Stimulated activated CD4-positive, alpha-beta T cell treated with anti-CD3 and anti-CD28 coated beads, Interleukin-4, amount 100 ng/mL, for 1 hour (primary cell): ENCODE measurements around the gene KLHL8.

Experiments used
- DNase-seq: peaks from one replicate; pipeline ENCODE4 v3.0.0-alpha.2; 2020

KLHL8 gene

DNA sequence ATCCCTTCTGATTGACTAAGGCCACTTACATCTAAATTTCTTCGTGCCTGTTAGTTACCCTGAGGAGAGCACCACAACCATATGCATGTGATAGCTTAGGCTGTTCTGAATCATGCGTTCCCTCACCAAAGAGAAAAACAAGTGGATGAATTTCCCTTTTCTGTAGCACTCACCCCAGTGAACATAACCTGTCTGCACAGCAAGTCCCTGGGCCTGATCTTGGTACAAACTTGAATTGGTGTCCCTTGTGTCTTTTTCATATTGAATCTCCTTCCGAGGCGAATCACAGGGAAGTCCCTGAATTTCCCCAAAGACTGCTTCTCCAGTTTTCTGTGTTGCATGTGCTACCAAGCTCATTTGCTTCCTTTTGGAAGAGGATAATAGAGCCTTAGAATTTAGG lies 100.4 kb downstream of the KLHL8 start:
- DNase-seq = no peak

DNA sequence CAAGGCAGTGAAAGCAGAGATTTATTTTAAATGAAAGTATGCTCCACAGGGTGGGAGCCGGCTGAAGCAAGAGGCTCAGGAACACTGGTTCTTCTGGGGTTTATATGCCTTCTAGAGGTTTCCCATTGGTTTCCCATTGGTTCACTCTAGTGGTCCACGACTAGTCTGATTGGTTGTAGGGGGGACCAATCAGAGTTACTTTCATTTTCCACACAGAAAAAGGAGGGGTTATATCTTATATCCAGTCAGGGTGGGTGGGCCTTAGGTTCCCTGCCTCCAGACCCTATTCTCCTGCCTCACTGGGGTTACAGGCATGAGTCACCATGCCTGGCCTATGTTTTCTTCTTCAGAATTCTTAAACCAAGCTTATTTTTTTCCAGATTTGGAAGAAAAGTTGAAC lies 101.6 kb downstream of the KLHL8 start:
- no peak for DNase-seq

DNA sequence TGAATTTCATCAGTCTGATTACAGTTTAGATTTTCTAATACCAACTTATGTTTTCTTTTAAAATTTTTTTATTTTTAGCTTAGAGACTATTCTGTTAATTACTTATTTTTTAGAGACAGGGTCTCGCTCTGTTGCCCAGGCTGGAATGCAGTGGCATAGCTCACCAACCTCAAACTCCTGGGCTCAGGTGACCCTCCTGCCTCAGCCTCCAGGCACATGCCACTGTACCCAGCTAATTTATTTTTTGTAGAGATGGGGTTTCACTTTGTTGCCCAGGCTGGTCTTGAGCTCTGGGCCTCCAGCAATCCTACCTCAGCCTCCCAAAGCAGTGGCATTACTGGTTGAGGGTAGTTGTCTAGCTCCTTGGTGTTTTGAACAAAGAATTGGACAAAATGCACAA lies 102.0 kb downstream of the KLHL8 start:
- DNase-seq = no peak

DNA sequence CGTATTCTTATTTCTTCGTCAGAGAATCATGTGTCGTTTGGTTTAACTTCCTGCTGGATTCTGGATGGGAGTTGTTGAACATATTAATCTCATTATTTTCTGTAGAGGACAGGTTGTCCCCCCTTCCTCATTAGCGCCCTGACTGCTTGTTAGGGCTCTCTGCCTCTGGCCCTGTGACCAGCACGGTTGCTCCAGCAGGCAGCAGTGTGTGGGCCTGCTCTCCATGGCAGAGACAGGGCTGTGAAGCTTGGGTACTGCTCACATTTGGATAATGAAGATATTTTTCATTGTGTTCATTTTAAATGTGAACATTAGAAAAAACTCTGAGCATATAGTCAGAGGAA lies 102.7 kb downstream of the KLHL8 start:
- DNase-seq = no peak

DNA sequence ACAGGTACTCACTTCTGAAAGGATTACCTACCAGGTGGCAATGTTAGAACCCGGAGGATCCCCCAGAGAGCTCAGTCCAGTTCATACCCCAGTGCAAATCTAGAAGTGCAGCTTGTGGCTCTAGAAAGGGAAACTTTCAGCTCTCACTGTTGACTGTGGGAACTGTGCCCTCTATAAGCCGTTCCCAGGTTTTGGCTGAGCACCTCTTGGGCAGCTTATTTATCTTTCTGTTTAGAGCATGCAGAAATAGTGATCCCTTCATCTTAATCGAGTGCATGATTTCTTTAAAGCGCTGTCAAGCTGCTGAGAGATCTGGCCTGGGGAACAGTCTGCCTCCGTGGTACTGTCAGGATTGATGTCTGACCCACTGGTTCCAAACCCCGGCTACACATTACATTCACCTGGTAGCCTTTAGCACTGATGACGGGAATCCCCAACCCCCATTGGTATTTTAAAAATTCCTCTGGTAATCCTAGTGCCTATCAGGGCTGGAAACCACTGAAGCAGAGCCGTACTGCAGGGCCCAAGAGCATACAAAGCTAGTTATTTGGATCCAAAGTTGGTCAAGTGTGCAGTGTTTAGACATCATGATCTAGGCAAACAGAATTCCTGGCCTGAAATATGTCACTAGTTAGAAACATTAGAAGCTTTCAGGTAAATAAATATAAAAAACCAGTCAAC lies 103.2 kb downstream of the KLHL8 start:
- no peak for DNase-seq

DNA sequence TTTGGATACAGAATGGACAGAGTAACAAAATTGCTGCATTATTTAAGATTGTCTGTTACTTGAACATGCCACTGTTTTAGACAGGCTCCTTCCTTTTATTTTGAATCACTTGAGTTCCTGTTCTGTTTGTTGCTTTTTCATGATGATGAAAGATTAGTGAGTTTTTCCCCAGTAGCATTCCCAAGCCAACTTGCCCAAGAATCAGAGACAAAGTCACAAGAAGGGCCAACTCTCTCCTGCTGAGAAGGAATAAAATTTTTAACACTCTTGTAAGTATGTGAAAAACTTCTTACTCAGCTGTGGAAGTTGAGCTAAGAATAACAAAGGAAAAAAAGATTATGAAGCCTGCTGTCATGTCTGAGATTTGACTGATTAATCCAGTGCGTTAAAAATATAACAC lies 104.2 kb downstream of the KLHL8 start:
- no peak for DNase-seq

DNA sequence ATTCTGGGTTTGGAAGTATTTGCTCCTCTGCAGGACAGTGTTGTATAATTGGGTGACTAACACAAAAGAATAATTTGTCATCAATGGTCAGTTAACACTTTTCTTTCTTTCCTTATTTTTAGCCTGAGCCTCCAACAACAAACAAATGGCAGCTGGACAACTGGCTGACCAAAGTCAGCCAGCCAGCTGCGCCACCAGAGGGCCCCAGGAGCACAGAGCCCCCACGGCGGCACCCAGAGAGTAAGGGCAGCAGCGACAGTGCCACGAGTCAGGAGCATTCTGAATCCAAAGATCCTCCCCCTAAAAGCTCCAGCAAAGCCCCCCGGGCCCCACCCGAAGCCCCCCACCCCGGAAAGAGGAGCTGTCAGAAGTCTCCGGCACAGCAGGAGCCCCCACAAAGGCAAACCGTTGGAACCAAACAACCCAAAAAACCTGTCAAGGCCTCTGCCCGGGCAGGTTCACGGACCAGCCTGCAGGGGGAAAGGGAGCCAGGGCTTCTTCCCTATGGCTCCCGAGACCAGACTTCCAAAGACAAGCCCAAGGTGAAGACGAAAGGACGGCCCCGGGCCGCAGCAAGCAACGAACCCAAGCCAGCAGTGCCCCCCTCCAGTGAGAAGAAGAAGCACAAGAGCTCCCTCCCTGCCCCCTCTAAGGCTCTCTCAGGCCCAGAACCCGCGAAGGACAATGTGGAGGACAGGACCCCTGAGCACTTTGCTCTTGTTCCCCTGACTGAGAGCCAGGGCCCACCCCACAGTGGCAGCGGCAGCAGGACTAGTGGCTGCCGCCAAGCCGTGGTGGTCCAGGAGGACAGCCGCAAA lies 106.0 kb downstream of the KLHL8 start:
- DNase-seq = no peak

DNA sequence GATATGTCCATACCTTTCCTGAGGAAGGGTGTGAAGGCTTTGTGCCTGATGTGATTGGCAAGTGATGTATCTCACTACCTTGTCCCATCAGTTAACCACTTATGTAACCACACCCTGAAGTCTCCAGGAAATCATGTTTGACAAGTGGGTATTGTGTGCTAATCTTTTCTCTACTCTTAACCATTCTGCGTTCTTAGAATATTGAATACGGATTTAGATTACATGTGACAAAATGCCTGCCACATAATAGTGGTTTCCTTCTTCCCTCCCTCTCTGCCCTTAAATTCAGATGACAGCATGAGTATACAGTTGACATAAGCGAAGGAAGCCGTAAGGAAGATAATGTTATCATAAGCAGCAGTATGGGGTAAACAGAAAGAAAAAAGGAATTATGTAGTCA lies 108.4 kb downstream of the KLHL8 start:
- DNase-seq = no peak
